Measurements from ENCODE around the gene SIGLEC8. TPM values are rescaled to one million over a fixed set of nuclear protein-coding genes. Genes with fewer than 3 reads are reported as not detected.

SIGLEC8 gene
- polyA plus RNA-seq, 1 donor from 2014 or later: not detected

GRCh38 chr19:51489113-51489512 lies 30.9 kb upstream of the SIGLEC8 start:
- no peaks in the 10 kb centered on the region for H3K27me3 ChIP-seq (ENCODE audit: insufficient read depth, low read depth, low read length)
- H3K9me3 ChIP-seq (ENCODE audit: low read length): no peaks in the 10 kb centered on the region

GRCh38 chr19:51488491-51488890 lies 30.2 kb upstream of the SIGLEC8 start:
- no peaks in the 10 kb centered on the region for H4K20me1 ChIP-seq (ENCODE audit: insufficient read depth)
- no peaks in the 10 kb centered on the region for H3K9me3 ChIP-seq (ENCODE audit: low read length)
- H3K4me2 ChIP-seq (ENCODE audit: low read length): no peak overlapping the region
- H2AFZ ChIP-seq (ENCODE audit: low read depth, low read length): no peak overlapping the region
- no peak overlapping the region for H3K9ac ChIP-seq (ENCODE audit: low read length)
- no peaks in the 10 kb centered on the region for H3K9me2 ChIP-seq (ENCODE audit: insufficient read depth, low read length)
- no peaks in the 10 kb centered on the region for H3K79me2 ChIP-seq (replicated peaks; ENCODE audit: insufficient read depth, low read length)
- no peaks in the 10 kb centered on the region for H3K27me3 ChIP-seq (ENCODE audit: insufficient read depth, low read depth, low read length)
- H3K4me3 ChIP-seq (ENCODE audit: low read length): no peak overlapping the region
- no peaks in the 10 kb centered on the region for H3F3A ChIP-seq (ENCODE audit: insufficient read depth, low read length, poor library complexity, severe bottlenecking)
- no peaks in the 10 kb centered on the region for H3K36me3 ChIP-seq (ENCODE audit: insufficient read depth, low read length)
- no peak overlapping the region for H3K27ac ChIP-seq (ENCODE audit: low read length)
- TF ChIP-seq MXI1 (conservative IDR thresholded peaks at IDR 0.05; ENCODE audit: poor library complexity, severe bottlenecking): no peak
- TF ChIP-seq CTCF (IDR thresholded peaks at IDR 0.05; ENCODE audit: poor library complexity, severe bottlenecking): no peak
- TF ChIP-seq POLR2AphosphoS5 (IDR thresholded peaks at IDR 0.05): no peak
- no peak for TF ChIP-seq EZH2 (IDR thresholded peaks at IDR 0.05; ENCODE audit: borderline replicate concordance, insufficient read depth, low read length, poor library complexity, severe bottlenecking)
- TF ChIP-seq SMC3 (conservative IDR thresholded peaks at IDR 0.05; ENCODE audit: poor library complexity): no peak
- TF ChIP-seq TAF1 (IDR thresholded peaks at IDR 0.05; ENCODE audit: low read depth): no peak
- TF ChIP-seq EP300 (conservative IDR thresholded peaks at IDR 0.05; ENCODE audit: poor library complexity, severe bottlenecking): no peak
- no peak for TF ChIP-seq RAD21 (conservative IDR thresholded peaks at IDR 0.05)

More at GRCh38 chr19:51489113-51489512, 30.9 kb upstream of the SIGLEC8 start:
- TF ChIP-seq SMC3 (conservative IDR thresholded peaks at IDR 0.05; ENCODE audit: poor library complexity): no peak
- no peak for TF ChIP-seq MXI1 (conservative IDR thresholded peaks at IDR 0.05; ENCODE audit: poor library complexity, severe bottlenecking)
- no peak for TF ChIP-seq RAD21 (conservative IDR thresholded peaks at IDR 0.05)
- TF ChIP-seq EP300 (conservative IDR thresholded peaks at IDR 0.05; ENCODE audit: poor library complexity, severe bottlenecking): no peak
- TF ChIP-seq TAF1 (IDR thresholded peaks at IDR 0.05; ENCODE audit: low read depth): no peak
- TF ChIP-seq REST (IDR thresholded peaks at IDR 0.05; ENCODE audit: borderline replicate concordance): no peak
- no peak for TF ChIP-seq EZH2 (IDR thresholded peaks at IDR 0.05; ENCODE audit: borderline replicate concordance, insufficient read depth, low read length, poor library complexity, severe bottlenecking)
- no peak for TF ChIP-seq POLR2AphosphoS5 (IDR thresholded peaks at IDR 0.05)
- TF ChIP-seq CTCF (IDR thresholded peaks at IDR 0.05; ENCODE audit: poor library complexity, severe bottlenecking): no peak
- no peak overlapping the region for H3K27ac ChIP-seq (ENCODE audit: low read length)
- no peaks in the 10 kb centered on the region for H3K79me2 ChIP-seq (replicated peaks; ENCODE audit: insufficient read depth, low read length)
- no peak overlapping the region for H2AFZ ChIP-seq (ENCODE audit: low read depth, low read length)
- H3K36me3 ChIP-seq (ENCODE audit: insufficient read depth, low read length): no peaks in the 10 kb centered on the region
- H3K9me2 ChIP-seq (ENCODE audit: insufficient read depth, low read length): no peaks in the 10 kb centered on the region
- no peak overlapping the region for H3K4me3 ChIP-seq (ENCODE audit: low read length)
- no peak overlapping the region for H3K4me2 ChIP-seq (ENCODE audit: low read length)
- no peak overlapping the region for H3K9ac ChIP-seq (ENCODE audit: low read length)
- H3F3A ChIP-seq (ENCODE audit: insufficient read depth, low read length, poor library complexity, severe bottlenecking): no peaks in the 10 kb centered on the region
- H4K20me1 ChIP-seq (ENCODE audit: insufficient read depth): no peaks in the 10 kb centered on the region

Measured in neural cell (in vitro differentiated cells).